Measurements from ENCODE around the gene VPS72.

GRCh38 chr1:151213560-151213959 is 23.6 kb upstream of the VPS72 start:
- TF ChIP-seq CTCF (IDR thresholded peaks at IDR 0.05; ENCODE audit: low read depth, low read length) (no peak), POLR2A (IDR thresholded peaks at IDR 0.05; ENCODE audit: extremely low read depth, insufficient read length) (no peak)

Data from NB4 (cell line).